Gastroesophageal sphincter (tissue), 4 donors: ENCODE results near the gene ZMAT3. TPM values are rescaled to one million over a fixed set of nuclear protein-coding genes. Genes with fewer than 3 reads are reported as not detected.

Experiments used
- ATAC-seq: fragments of 150-250 bp; one replicate; pipeline ENCODE4 v1.9.1; 2016; ENCODE audit warnings: mild to moderate bottlenecking, moderate library complexity
- H3K27ac ChIP-seq, 4 donors: fragments of 200-600 bp; sonication (generic) in 3 of 4; 1 replicate in 3 of 4; 2 replicates in 1 of 4; pipeline ENCODE4 v1.5.1; 2016 to 2019
- H3K27me3 ChIP-seq: fragments of 200-600 bp; sonication (generic); one replicate; pipeline ENCODE4 v1.5.1; 2019
- H3K36me3 ChIP-seq, 2 donors: fragments of 200-600 bp; sonication (generic); one replicate each; pipeline ENCODE4 v1.5.1; 2019; ENCODE audit warnings: control low read depth in 1 of 2
- H3K4me1 ChIP-seq, 3 donors: fragments of 200-600 bp; sonication (generic); 1 replicate in 2 of 3; 2 replicates in 1 of 3; pipeline ENCODE4 v1.5.1; 2016 to 2019; ENCODE audit warnings: control low read depth in 2 of 3
- H3K4me3 ChIP-seq, 2 donors: fragments of 200-600 bp; sonication (generic); one replicate each; pipeline ENCODE4 v1.5.1; 2019; ENCODE audit warnings: mild to moderate bottlenecking in 1 of 2, moderate library complexity in 1 of 2
- H3K9me3 ChIP-seq, 3 donors: fragments of 200-600 bp; sonication (generic); one replicate each; pipeline ENCODE4 v1.5.1; 2017 to 2019; ENCODE audit warnings: control low read depth in 2 of 3
- EP300 ChIP-seq: sonication (generic); formaldehyde crosslinking; IDR thresholded peaks from one replicate; pipeline ENCODE4 v1.6.1; 2017; ENCODE audit warnings: antibody characterized with exemption, mild to moderate bottlenecking
- POLR2A ChIP-seq, 2 donors: fragments of 450-650 bp; IDR thresholded peaks; one replicate each; pipeline ENCODE4 v1.6.1; 2017; ENCODE audit warnings: antibody characterized with exemption in 2 of 2, mild to moderate bottlenecking in 2 of 2, moderate library complexity in 1 of 2
- POLR2AphosphoS5 ChIP-seq: sonication (generic); formaldehyde crosslinking; IDR thresholded peaks from one replicate; pipeline ENCODE4 v1.6.1; 2017; ENCODE audit warnings: antibody characterized with exemption
- WGBS, 2 donors: methylation state at CpG; one replicate each; pipeline ENCODE4 v1.1.5; 2018; ENCODE audit warnings: low coverage in 1 of 2; 5-methylcytosine and 5-hydroxymethylcytosine counted together
- total RNA-seq, 4 donors: library from RNA; depleted of rRNA; stranded (reverse); fragments of >200 nt; gene quantifications; one replicate each; pipeline ENCODE4 v1.1.0, GENCODE V29; 2016
- TF ChIP-seq, protein P1 (sequence below), 4 experiments: fragments of 200-600 bp in 2 of 4; fragments of 450-650 bp in 2 of 4; sonication (generic) in 1 of 4; IDR thresholded peaks; one replicate each; pipeline ENCODE4 v1.5.1; 2017 to 2019; ENCODE audit warnings: antibody characterized with exemption in 4 of 4, mild to moderate bottlenecking in 2 of 4, moderate library complexity in 2 of 4

The ZMAT3 gene
- total RNA-seq, 4 donors from 2014 or later = 16.4 to 28.8 (median 19.2) TPM

- ATAC-seq = no peak
Observed at GRCh38 chr3:179029096-179029495, 42.5 kb downstream of the ZMAT3 start.

GRCh38 chr3:179028408-179028807 lies 43.2 kb downstream of the ZMAT3 start:
- ATAC-seq = no peak
- Histone ChIP-seq H3K9me3 (no peaks in the 10 kb centered on the region), H3K27me3 (no peaks in the 10 kb centered on the region), H3K36me3 (peaks cover 0 to 32% of the 10 kb centered on the region in 2 donors), H3K4me3 (no peak overlapping the region), H3K4me1 (peaks cover 0 to under 1% (median 0%) of the 10 kb centered on the region in 3 donors), H3K27ac (no peak overlapping the region)
- TF ChIP-seq POLR2AphosphoS5 (no peak), EP300 (no peak), POLR2A (IDR thresholded peaks at IDR 0.05) (no peak)
- TF ChIP-seq, protein P1, sequence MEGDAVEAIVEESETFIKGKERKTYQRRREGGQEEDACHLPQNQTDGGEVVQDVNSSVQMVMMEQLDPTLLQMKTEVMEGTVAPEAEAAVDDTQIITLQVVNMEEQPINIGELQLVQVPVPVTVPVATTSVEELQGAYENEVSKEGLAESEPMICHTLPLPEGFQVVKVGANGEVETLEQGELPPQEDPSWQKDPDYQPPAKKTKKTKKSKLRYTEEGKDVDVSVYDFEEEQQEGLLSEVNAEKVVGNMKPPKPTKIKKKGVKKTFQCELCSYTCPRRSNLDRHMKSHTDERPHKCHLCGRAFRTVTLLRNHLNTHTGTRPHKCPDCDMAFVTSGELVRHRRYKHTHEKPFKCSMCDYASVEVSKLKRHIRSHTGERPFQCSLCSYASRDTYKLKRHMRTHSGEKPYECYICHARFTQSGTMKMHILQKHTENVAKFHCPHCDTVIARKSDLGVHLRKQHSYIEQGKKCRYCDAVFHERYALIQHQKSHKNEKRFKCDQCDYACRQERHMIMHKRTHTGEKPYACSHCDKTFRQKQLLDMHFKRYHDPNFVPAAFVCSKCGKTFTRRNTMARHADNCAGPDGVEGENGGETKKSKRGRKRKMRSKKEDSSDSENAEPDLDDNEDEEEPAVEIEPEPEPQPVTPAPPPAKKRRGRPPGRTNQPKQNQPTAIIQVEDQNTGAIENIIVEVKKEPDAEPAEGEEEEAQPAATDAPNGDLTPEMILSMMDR (IDR thresholded peaks at IDR 0.05) = no peak
- WGBS, 2 donors = 89 to 100% methylated on average over 1 of the region's 1 CpG

More at GRCh38 chr3:179029096-179029495, 42.5 kb downstream of the ZMAT3 start:
- H3K36me3 ChIP-seq = peaks cover 0 to 29% of the 10 kb centered on the region in 2 donors
- no peak overlapping the region for H3K4me3 ChIP-seq
- no peaks in the 10 kb centered on the region for H3K27me3 ChIP-seq
- H3K4me1 ChIP-seq = peaks cover 0 to 7% (median 0%) of the 10 kb centered on the region in 3 donors
- no peaks in the 10 kb centered on the region for H3K9me3 ChIP-seq
- H3K27ac ChIP-seq = no peak overlapping the region
- TF ChIP-seq, protein P1 (IDR thresholded peaks at IDR 0.05) = no peak
- no peak for TF ChIP-seq POLR2AphosphoS5
- no peak for TF ChIP-seq POLR2A (IDR thresholded peaks at IDR 0.05)
- TF ChIP-seq EP300 = no peak
- 94 to 100% methylated on average over 3 of the region's 3 CpGs for WGBS, 2 donors

DNA sequence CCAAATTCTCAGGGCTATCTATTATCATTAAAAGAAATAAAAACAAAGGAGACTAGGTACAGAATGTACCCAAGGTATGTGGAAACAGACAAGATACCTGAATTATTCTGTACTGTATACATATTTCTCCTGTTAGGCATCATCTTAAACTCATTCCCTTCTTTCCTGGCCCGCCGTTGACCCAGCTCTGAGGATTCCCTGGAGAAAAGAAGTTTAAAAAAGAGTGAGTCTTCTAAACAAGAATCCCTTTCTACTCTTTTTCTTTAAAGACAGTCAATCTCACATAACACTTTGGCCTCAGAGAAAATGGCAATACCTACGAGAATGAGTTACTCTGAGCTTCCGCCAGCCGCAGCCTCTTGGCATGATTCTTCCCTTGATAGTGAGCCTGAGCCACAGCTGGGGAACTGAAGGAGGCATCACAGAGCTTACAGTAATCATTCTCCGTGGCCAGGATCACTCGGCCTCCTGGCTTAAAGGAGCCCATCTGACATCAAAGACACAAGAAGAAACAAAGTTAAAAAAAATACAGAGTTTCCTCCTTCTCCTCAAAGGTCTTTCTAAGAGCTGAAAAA lies 44.2 kb downstream of the ZMAT3 start:
- ATAC-seq = no peak
- Histone ChIP-seq H3K4me3 (no peak overlapping the region), H3K27ac (no peak overlapping the region), H3K4me1 (no peaks in the 10 kb centered on the region), H3K9me3 (no peaks in the 10 kb centered on the region), H3K36me3 (peaks cover 0 to 32% of the 10 kb centered on the region in 2 donors), H3K27me3 (no peaks in the 10 kb centered on the region)
- no peak for TF ChIP-seq EP300
- TF ChIP-seq, protein P1 (IDR thresholded peaks at IDR 0.05) = no peak
- no peak for TF ChIP-seq POLR2A (IDR thresholded peaks at IDR 0.05)
- no peak for TF ChIP-seq POLR2AphosphoS5
- WGBS, 2 donors = 43 to 60% methylated on average over 5 to 7 of the region's 7 CpGs

DNA sequence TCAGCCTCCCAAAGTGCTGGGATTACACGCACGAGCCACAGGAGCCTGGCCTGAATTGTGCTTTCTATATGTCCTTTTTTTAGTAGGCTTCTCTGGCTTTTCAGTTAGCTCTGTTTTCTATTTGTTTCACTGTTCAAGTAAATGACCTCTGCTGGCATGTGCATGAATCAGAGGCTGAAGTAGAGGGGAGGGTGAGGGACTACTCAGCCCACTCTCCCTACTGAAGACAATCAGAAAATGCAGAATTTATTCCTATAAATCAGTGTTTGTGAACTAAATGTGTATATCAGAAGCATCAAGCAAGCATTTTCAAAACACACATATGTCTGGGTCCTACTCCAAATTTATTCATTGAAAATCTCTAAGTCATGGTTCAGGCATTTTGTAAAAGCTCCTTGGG lies 45.0 kb downstream of the ZMAT3 start:
- H3K4me1 ChIP-seq = no peaks in the 10 kb centered on the region
- H3K4me3 ChIP-seq = no peak overlapping the region
- TF ChIP-seq POLR2AphosphoS5 = no peak
- TF ChIP-seq POLR2A (IDR thresholded peaks at IDR 0.05) = no peak
- no peak for TF ChIP-seq EP300
- TF ChIP-seq, protein P1 (IDR thresholded peaks at IDR 0.05) = no peak
- no CpG with 5 or more reads among the region's 2 CpGs for WGBS, 2 donors
- H3K36me3 ChIP-seq = peaks cover 0 to 32% of the 10 kb centered on the region in 2 donors
- H3K27ac ChIP-seq = no peak overlapping the region
- no peaks in the 10 kb centered on the region for H3K9me3 ChIP-seq
- no peaks in the 10 kb centered on the region for H3K27me3 ChIP-seq
- no peak for ATAC-seq
